NCI-H2227 treated with DMSO at 0.1 percent for 48 hours (cell line): ENCODE measurements around the gene SPOCK2.

Source experiments
- DNase-seq: peaks from one replicate; lab custom pipeline; 2025; lab: John Stamatoyannopoulos, UW

The SPOCK2 gene

DNA sequence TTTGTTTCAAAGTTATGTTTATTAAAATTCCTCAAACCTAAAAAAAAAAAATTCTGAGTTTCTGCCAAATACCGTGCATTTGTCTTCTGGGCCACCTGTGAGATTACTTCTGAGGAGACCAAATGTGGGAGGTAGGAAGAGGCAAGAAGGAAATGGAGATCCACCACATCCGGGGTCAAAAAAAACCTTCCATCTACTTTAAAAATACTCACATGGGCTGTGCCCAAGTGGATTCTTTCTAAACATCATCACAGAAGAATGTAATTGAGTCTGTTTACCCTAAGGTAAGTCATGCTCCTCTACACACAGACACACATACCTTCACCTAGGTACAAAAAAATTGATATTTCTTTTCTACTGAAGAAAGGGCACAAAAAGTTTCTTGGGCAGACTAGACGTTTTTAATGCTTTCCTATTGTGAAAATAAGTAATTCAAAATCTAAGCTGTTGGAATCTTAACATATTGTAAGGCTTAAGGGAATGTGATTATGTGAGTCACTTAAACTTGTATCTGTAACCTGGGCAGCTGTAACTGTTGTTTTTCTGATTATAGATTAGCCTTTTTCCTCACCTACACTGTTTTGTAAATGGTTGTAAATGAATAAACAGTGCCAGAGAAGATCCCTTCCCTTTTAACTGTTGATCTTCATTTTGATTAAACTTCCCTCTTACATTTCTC is 19.1 kb upstream of the SPOCK2 start:
- no peak for DNase-seq

DNA sequence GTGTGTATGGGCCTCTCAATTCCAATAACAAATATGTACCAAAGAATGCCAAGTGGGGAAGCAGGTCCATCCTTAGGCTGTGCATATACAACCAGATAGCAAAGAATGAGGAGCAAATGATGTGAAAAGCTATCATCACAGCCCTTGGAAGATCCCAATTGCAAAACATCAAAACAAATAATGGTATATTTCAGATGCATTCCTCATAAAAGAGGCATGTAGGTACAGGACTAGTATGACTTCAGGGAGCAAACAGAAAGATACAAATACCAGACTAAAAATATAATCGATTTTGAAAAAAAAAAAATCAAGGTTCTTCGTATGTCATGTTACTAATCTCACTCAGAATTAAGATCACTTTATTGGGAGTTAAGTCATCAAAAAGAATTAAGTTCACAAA is 18.5 kb upstream of the SPOCK2 start:
- no peak for DNase-seq

DNA sequence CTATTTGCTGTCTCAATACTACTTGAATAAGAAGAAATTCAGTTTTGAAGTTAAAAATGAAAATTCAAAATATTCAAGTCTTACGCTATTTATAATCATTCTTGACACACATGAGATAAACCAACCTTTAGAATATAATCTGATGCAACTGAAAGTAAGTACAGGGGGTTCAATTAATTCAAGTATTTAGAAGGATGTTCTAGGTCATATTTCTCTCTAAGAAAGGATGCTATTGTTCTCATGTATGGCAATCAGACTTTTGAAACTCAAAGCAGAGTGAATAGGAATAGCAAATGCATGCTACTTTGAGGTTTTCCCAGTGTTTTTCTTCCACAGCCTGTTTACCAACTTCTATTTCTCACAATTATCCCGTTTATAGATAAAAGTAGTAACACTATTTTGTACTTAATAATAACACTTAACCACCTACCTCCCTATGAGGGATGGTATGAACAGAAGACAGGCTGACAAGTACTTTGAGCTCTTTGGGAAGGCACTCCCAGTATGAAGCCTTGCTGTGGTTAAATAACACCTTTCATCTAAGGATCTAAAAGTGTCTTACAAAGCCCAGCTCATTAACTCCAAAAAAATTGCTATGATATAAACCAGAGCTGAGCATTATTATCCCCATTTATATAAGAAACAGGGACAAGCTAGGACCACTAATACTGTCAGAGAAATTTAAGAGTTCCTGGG is 18.0 kb upstream of the SPOCK2 start:
- DNase-seq: no peak

DNA sequence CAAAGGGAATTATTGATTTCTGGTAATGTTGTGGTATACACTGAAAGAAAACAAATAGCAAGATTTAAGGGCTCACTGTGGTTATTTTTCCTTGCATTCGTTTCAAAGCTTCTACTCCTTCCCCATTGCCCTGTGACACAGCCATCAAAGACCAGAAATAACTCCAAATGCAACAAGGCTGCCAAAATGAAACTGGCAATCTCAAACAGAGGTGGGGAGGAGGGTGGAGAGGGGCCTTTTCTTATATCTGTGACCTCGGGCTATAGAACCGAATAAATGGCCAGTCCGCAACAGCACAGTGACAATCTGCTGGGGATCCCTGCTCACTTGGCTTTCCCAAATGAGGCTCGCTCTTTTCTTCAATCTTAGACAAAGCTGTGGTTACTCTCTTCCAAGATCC is 17.4 kb upstream of the SPOCK2 start:
- DNase-seq: no peak

DNA sequence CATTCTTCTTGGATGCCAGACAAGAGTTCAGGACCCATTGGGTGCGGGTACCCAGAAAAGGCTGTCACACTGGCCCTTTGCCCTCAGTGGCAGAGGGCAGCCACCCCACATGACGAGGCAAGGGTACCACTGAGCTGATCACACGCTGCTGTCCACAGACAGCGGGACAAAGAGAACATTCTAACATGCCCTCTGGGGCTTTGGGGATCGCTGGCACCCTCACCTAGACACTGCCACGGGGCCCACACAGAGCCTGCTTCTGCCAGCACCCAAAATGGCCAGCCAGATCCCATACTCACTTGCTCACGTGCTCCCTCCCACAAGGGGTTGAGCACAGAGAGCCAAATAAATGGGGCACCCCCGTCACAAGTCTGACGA is 16.7 kb upstream of the SPOCK2 start:
- no peak for DNase-seq

DNA sequence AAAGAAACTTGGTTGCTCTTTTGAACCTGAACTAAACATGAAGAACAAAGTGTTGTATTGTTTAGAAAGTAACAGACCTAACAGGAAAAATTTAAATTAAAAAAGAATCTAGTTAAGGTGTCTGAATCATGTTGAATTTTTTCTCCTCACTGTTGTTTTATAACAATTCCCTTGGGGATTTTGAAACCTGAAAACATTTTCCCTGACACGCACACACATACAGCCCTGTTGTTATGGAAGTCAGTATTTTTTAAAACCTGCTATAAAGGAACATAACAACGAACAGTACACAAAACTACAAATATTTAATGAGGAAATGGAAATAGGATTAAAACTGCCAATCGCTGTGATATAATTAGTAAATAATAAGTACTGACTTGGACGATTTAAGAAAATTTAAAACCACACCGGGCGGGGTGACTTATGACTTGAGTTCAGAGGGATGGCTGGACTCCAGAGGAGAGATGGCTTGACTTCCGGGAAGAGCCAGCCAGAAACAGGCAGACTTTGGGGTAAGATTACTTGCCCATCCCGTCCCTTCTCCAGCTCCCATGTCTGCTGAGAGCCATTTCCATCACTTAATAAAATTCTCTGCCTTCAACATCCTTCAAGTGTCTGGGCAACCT is 16.2 kb upstream of the SPOCK2 start:
- DNase-seq: no peak

DNA sequence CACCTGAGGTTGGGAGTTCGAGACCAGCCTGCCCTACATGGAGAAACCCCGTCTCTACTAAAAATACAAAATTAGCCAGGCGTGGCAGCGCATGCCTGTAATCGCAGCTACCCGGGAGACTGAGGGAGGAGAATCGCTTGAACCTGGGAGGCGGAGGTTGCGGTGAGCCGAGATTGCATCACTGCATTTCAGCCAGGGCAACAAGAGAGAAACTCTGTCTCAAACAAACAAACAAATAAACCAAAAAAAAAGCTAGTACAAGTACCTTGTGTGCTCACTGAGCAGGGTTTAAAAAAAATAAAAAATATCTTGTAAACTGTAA is 11.2 kb upstream of the SPOCK2 start:
- DNase-seq: no peak

DNA sequence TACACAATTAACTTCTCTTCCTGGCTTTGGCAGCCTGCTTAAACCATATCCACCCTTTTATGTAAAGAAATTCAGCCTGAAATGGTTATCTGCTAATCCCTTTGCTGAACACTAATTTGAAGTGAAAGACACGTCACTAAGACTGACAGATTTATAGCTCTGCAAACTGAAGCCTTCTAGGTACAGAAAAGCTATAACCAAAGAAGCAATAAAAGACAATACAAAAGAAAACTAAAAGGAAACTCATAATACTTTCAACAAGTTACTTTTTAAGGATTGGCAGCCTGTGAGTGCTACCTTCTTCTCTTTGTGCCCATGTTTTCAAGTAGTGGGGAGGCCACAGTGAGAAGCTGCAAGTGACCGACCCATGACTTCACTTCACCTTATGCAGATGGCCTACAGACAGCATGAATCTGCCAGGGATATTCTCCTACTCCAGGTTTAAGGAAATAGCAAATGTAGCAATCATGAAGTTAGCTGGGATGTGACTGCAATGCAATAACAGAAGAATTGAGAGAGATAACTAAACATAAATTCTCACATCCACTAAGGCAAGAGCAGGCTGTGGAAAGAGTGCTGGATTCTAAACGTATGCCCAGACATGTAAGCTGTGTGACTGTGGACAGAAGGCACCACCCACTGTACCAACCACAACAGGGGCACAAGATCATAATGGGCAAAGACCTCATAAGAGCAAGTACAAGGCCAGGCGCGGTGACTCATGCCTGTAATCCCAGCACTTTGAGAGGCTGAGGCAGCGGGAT is 10.7 kb upstream of the SPOCK2 start:
- DNase-seq: no peak

DNA sequence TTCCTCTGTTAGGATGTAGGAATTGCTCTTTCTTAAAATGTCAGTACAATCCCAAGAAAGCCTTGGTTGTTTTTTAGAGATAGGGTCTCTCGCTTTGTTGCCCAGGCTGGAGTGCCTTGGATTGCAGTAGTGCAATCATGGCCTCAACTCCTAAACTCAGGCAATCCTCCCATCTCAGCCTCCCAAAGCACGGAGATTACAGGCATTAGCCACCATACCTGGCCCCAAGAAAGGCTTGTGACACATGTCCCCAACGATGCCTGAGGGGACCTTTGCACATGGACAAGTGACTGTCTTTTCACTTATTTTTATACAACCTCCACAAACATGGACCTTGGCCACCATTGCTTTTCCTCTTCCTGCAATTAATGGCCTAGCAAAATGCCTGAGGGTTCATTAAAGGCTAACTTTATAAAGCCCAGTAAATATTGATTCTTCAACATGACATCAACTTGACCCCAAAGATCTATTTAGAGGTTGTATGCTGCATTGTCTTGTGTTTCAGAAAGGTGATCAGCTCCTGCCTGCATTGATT is 10.0 kb upstream of the SPOCK2 start:
- no peak for DNase-seq

DNA sequence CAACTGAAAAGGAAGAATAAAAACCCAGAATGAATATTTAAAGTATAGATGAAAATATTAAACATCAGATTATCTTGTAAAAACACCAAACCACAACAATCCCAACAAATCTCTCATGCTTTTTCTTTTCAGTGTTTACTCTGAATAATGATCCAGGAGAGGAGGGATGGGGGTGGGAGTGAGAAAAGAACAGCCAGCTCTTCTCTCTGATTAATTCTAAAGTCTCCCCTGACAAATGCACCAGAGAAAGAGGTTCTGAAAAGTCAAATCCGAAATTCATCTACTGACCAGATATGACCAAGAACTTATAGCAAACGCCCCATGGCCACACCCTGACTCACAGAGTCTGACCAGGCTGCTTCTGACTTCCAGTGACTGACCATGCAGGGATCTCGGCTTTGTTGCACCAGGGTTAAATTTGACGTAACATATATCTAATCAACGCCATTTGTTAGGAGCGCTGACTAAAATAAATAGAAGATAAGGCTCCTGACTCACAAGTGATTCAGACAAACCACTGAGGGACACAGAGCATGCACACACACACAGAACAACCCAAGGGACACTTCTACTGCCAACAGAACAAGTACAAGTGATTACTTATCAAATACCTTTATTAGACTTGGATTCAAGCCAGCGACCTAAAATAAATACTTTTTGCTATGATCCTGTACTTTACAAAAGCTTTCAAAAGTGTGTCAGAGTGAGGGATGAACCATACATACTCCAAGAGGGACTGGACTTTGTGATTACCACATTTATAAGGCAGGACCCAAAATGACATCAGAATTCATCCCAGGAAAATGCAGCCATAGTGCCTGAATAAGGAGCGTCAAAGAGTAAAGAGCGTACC is 9.3 kb upstream of the SPOCK2 start:
- DNase-seq: no peak

DNA sequence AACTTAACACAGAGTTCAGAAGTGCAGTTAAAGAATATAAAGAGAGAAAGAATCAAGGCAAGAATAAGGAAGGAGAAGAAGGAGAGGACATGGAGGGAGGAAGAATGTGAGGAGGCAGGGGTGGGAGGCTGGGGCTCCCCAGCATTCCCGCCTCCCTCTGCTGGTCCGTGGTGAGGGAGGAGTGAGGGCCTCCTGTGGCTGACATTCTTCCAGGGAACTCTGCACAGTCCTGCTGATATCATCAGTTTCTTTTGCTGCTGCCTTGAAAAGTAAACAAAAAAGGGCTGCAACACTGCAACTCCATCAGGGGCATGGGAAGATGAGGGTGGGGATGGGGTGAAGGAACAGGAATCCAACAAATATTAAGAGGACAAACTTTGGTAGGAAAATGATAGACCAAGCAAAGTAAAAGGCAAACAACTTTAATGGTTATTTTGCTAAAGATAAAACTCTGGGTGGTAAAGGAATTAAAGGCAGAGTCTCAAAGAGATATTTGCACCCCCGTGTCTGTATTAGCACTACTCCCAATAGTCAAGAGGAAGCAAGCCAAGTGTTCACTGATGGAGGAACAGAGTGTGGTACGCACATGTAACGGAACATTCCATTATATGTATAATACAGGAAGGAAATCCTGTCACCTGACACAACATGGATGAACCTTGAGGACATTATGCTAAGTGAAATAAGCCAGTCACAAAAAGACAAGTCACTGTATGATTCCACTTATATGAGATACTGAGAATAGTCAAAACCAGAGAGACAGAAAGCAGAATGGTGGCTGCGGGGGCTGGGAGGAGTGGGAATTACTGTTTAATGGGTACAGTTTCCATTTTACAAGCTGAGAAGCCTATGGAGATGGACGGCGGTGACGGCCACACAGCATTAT is 8.0 kb upstream of the SPOCK2 start:
- no peak for DNase-seq

DNA sequence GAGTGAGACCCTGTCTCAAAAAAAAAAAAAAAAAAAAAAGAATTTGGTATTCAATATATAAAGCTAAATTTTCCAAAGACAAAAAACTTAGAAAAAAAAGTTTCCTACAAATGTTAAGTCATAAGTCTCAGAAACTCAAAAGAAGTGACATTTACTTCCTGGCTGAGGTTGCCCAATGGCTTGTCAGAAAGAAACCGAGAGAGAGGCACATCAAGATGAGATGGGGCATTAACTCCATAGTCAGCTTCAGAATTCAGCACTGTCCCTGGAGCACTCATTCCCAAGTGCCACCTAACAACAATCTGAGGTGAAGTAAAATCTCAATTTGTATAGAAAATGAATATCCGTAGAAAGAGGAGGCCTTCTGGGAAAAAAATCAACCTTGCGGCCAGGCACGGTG is 6.8 kb upstream of the SPOCK2 start:
- DNase-seq: no peak

DNA sequence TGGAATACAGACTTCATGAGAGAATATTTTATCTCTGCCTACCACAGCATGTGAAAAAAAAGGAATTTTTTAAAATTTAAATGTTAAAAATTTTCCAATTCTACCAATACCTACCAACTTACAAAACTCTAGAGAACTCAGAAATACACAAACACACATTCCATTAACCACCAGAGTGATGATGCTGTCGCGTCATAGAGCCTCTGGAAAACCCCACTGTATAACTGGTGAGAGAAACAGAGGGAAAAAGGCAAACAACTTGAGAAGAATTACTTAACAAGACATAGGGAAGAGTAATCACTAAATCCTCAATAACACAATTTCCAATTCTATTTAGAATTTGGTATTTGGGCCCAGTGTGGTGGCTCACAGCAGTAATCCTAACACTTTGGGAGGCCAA is 6.2 kb upstream of the SPOCK2 start:
- no peak for DNase-seq

DNA sequence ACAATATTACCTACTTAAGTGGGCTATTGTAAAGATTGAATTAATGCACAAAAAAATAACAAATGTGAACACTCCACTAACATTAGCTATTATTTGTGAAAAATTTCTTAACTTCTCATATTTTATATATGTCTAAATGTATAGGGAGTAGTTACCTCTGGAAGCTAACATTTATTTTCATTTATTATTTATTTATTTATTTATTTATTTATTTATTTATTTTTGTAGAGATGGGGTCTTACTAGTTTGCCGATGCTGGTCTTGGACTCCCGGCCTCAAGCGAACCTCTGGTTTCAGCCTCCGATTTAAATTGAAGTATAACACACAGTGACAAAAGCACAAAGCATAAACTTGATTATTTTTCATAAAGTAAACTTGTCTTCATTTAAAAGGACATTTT is 5.1 kb upstream of the SPOCK2 start:
- no peak for DNase-seq

DNA sequence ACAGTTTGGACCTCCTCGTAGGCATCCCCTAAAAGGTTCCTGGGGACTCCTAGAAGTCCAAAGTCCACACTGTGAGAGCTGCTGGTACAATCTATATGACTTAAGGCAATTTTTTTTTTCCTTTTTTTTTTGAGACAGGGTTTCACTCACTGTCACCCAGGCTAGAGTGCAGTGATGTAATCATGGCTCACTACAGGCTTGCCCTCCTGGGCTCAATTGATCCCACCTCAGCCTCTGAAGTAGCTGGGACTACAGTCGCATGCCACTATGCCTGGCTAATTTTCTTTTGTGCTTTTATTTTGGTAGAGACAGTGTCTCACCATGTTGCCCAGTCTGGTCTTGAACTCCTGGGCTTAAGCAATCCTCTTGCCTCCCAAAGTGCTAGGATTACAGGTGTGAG is 4.6 kb upstream of the SPOCK2 start:
- DNase-seq: no peak

DNA sequence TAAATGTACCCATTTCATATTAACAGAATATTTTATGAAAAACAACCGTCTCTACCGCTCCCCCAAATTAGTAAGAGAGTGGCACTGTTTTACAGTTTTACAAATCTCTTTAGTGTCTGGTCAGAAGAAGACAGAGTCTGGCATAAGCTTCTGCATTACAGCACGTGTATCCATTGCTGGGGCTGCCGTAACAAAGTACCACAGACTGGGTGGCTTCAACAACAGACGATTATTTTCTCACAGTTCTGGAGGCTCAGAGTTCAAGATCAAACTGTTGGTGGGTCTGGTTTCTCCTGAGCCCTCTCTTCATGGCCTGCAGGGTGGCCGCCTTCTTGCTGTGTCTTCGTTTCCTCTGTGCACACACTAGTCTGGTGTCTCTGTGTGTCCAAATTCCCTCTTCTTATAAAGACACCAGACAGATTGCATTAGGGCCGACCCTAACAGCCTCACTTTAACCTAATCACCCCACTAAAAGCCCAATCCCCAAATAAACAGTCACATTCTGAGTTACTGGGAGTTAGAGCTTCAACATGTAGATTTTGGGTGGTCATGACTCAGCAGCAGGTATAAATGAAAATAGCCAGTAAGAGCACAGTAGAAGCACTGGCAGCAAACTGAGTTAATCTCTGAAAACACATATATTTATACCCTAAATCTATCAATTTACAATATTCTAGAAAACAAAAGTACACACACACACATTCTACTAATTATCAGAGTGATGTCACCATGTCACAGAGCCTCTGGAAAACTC is 4.0 kb upstream of the SPOCK2 start:
- no peak for DNase-seq

DNA sequence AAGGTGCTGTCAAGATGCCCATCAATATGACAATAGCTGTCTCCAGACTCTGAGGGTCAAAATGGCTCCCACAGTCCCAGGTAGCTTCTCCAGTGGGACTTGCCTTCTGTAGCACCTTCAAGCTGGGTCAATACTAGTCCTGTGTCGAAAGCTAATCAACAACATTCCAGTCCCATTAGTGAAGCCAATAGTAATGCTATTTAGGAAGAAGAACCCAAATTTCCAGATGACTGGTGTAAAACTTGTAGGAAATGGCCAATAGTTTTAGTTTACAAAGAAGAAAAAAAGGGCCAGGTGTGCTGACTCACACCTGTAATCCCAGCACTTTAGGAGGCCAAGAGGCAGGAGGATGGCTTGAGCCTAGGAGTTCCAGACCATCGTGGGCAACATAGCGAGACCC is 2.0 kb upstream of the SPOCK2 start:
- DNase-seq: no peak

DNA sequence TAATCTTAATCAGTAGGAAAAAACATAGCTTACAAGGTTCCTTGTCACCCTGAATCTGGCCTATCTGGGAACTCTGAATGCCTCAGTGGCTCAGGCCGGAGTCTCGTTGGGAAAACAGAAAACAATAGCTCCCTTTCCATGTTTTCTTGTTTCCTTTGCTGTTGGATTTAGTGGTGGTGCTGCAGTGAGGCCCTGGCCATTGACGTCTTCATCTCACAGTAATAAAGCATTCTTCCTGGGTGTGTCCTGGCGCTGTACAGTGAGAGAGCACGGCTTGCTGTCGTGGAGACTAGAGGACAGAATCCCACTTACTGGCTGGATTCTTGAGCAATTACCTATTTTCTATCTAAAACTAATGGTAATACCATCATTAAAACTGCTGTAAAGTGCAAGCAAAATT is 1.3 kb upstream of the SPOCK2 start:
- no peak for DNase-seq

DNA sequence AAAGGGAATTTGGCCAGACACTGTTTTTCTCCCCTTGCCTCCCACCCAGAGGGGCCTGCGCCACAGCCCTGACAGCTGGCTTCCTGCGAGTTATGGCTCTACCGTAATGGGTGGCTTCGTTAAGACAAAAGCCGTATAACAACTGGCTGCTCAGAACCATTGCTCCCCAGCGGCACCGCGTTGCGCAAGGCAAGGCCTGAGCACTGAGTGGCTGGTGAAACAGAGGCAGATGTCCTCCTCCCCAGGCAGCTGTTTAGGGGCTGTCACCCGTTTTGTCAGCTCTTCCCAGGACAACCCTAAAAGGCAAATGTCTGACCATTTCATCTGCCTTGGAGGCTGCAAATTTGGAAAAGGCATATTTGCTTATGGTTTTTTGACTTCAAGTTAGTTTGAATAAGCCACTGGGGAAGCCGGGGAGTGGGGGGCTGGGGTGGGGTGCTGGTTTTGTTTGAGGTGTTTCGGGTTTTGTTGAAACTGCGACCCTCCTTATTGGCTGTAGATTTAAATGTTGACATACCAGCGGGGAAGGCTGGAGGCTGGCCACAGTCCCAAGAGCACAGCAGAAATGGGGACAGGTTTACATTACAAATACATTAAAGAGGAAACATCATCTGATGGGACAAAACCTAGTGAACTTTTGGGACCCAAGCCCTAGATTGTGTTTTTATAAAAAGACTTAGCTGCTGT is 681 bp upstream of the SPOCK2 start:
- no peak for DNase-seq
